Measurements from ENCODE around the gene NAMPT. TPM values are rescaled to one million over a fixed set of nuclear protein-coding genes. Genes with fewer than 3 reads are reported as not detected.

Gene NAMPT
- total and polyA plus RNA-seq, 2 donors (not counting 1 experiment from before 2014, with no cell fraction given): 57.7 to 155 TPM

DNA sequence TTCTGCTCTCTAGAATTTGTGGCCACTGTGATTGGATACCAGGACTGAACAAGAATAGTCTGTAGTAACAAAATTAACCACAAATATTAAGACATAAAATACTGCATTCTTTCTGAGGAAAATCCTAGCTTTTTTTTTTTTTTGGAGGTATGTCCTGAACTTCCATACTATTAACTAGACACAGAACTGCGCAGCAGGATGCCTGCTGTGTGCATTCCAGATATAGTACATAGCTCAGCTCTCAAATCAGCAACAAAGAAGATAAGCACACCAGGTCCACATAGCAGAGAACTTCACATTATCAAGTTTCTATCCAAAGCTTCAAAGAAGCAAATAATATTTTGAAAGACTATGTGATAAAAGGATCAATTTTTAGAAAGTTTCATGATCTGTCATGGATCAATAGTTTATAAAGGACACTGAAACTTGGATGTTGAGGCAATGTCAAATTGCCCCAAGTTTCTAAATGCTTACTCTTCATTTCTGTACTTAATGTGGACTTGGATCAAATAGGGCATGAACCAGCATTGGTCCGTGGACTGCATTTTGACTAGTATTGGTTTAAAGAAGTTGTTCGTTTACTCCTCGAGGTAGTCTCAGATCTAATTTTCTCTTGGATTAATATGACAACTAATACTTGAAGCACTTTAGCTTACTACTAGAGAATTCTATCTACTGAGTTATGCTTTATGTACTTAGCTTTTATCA, 15.4 kb downstream of the NAMPT start:
- no peaks in the 10 kb centered on the region for H3K9me3 ChIP-seq (ENCODE audit: control insufficient read depth, insufficient read depth, low read depth, low read length)
- H3K36me3 ChIP-seq (ENCODE audit: control insufficient read depth, insufficient read depth, low read length): no peaks in the 10 kb centered on the region
- H3K9ac ChIP-seq (ENCODE audit: insufficient read depth, low read length): no peak overlapping the region
- no peaks in the 10 kb centered on the region for H3K4me1 ChIP-seq (ENCODE audit: control insufficient read depth, extremely low read depth, insufficient read depth, low read length)
- no peak overlapping the region for H3K27ac ChIP-seq (ENCODE audit: insufficient read depth, low read length)
- no peak for DNase-seq (ENCODE audit: low read depth in 2 of 2)
- no peaks in the 10 kb centered on the region for H3K79me2 ChIP-seq (ENCODE audit: control insufficient read depth, insufficient read depth, low read length)
- no peak overlapping the region for H3K4me2 ChIP-seq (ENCODE audit: extremely low read depth, insufficient read depth, low read length)
- TF ChIP-seq, protein P1, sequence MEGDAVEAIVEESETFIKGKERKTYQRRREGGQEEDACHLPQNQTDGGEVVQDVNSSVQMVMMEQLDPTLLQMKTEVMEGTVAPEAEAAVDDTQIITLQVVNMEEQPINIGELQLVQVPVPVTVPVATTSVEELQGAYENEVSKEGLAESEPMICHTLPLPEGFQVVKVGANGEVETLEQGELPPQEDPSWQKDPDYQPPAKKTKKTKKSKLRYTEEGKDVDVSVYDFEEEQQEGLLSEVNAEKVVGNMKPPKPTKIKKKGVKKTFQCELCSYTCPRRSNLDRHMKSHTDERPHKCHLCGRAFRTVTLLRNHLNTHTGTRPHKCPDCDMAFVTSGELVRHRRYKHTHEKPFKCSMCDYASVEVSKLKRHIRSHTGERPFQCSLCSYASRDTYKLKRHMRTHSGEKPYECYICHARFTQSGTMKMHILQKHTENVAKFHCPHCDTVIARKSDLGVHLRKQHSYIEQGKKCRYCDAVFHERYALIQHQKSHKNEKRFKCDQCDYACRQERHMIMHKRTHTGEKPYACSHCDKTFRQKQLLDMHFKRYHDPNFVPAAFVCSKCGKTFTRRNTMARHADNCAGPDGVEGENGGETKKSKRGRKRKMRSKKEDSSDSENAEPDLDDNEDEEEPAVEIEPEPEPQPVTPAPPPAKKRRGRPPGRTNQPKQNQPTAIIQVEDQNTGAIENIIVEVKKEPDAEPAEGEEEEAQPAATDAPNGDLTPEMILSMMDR (conservative IDR thresholded peaks at IDR 0.05 in 1 of 2, IDR thresholded peaks at IDR 0.05 in 1 of 2; ENCODE audit: low read depth in 1 of 2, low read length in 2 of 2): no peak
- no peak for TF ChIP-seq EZH2 (IDR thresholded peaks at IDR 0.05; ENCODE audit: low read length, missing control alignments)
- no peaks in the 10 kb centered on the region for H3K27me3 ChIP-seq (ENCODE audit: control insufficient read depth, insufficient read depth, low read length)
- no peaks in the 10 kb centered on the region for H4K20me1 ChIP-seq (ENCODE audit: control insufficient read depth, extremely low read depth, insufficient read depth, low read length)
- H3K4me3 ChIP-seq (replicated peaks in 1 of 4; ENCODE audit: control extremely low read depth in 1 of 4, insufficient read depth in 1 of 4, low read depth in 3 of 4, low read length in 4 of 4): no peak overlapping the region
- no peak overlapping the region for H2AFZ ChIP-seq (ENCODE audit: low read length)

DNA sequence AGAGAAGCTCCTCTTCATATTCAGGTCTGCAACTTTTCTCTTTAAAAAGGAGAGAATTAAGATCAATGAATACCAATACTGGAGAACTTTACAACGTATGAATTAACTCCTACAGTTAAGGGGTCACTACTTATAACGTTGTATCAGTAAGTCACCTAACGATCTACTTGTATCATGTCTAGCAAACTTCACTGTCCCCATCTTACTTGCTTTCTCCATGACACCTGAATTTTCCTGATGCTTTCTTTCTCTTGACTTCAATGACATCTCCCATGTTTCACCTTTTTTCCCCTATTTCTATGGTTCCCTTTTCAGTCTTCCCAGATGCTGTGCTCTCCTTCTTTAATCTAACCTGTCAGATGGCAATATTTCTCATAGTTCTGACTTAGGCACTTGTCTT, 19.6 kb downstream of the NAMPT start:
- Histone ChIP-seq H2AFZ (ENCODE audit: low read length) (no peak overlapping the region), H3K79me2 (ENCODE audit: control insufficient read depth, insufficient read depth, low read length) (no peaks in the 10 kb centered on the region), H3K27ac (ENCODE audit: insufficient read depth, low read length) (no peak overlapping the region), H3K4me3 (replicated peaks in 1 of 4; ENCODE audit: control extremely low read depth in 1 of 4, insufficient read depth in 1 of 4, low read depth in 3 of 4, low read length in 4 of 4) (no peak overlapping the region), H3K9me3 (ENCODE audit: control insufficient read depth, insufficient read depth, low read depth, low read length) (no peaks in the 10 kb centered on the region), H3K9ac (ENCODE audit: insufficient read depth, low read length) (no peak overlapping the region), H3K27me3 (ENCODE audit: control insufficient read depth, insufficient read depth, low read length) (no peaks in the 10 kb centered on the region), H3K36me3 (ENCODE audit: control insufficient read depth, insufficient read depth, low read length) (no peaks in the 10 kb centered on the region), H3K4me2 (ENCODE audit: extremely low read depth, insufficient read depth, low read length) (no peak overlapping the region), H4K20me1 (ENCODE audit: control insufficient read depth, extremely low read depth, insufficient read depth, low read length) (no peaks in the 10 kb centered on the region), H3K4me1 (ENCODE audit: control insufficient read depth, extremely low read depth, insufficient read depth, low read length) (no peaks in the 10 kb centered on the region)
- no peak for DNase-seq (ENCODE audit: low read depth in 2 of 2)
- no peak for TF ChIP-seq EZH2 (IDR thresholded peaks at IDR 0.05; ENCODE audit: low read length, missing control alignments)
- TF ChIP-seq, protein P1 (conservative IDR thresholded peaks at IDR 0.05 in 1 of 2, IDR thresholded peaks at IDR 0.05 in 1 of 2; ENCODE audit: low read depth in 1 of 2, low read length in 2 of 2): no peak

DNA sequence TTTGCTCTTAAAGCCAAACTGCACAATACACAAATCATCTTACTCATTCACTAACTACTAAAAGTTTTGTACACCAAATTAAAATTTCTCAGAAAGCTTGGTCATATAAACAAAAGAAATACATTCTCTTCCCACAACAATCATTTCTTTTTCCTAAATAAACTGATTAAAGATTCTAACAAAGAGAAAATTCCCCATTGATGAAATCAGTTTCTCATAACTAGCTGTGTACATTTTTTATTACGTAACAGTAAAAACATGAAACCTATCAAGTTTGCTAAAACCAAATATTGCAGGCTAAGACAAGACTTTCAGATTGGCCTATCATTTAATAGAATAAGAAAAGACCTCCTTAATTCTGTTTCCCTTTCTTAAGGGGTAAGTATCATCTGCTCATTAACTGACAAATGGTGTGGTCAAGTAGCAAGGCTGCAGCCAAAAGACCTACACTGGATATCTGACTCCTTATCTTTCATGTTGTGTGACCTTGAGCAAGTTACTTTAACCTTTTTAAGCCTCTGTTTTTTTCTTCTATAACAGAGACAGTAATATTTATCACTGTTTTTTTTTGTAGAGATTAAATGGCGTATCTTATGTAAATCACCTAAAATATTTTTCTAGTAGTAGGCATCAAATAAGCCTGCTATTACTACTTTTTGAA, 22.4 kb downstream of the NAMPT start:
- Histone ChIP-seq H3K79me2 (ENCODE audit: control insufficient read depth, insufficient read depth, low read length) (no peaks in the 10 kb centered on the region), H3K36me3 (ENCODE audit: control insufficient read depth, insufficient read depth, low read length) (peaks cover 2% of the 10 kb centered on the region), H3K4me1 (ENCODE audit: control insufficient read depth, extremely low read depth, insufficient read depth, low read length) (no peaks in the 10 kb centered on the region), H3K4me3 (replicated peaks in 1 of 4; ENCODE audit: control extremely low read depth in 1 of 4, insufficient read depth in 1 of 4, low read depth in 3 of 4, low read length in 4 of 4) (no peak overlapping the region), H3K27me3 (ENCODE audit: control insufficient read depth, insufficient read depth, low read length) (no peaks in the 10 kb centered on the region), H3K4me2 (ENCODE audit: extremely low read depth, insufficient read depth, low read length) (no peak overlapping the region), H3K9ac (ENCODE audit: insufficient read depth, low read length) (no peak overlapping the region), H2AFZ (ENCODE audit: low read length) (no peak overlapping the region), H4K20me1 (ENCODE audit: control insufficient read depth, extremely low read depth, insufficient read depth, low read length) (no peaks in the 10 kb centered on the region), H3K27ac (ENCODE audit: insufficient read depth, low read length) (no peak overlapping the region), H3K9me3 (ENCODE audit: control insufficient read depth, insufficient read depth, low read depth, low read length) (no peaks in the 10 kb centered on the region)
- TF ChIP-seq, protein P1 (conservative IDR thresholded peaks at IDR 0.05 in 1 of 2, IDR thresholded peaks at IDR 0.05 in 1 of 2; ENCODE audit: low read depth in 1 of 2, low read length in 2 of 2): no peak
- TF ChIP-seq EZH2 (IDR thresholded peaks at IDR 0.05; ENCODE audit: low read length, missing control alignments): no peak
- DNase-seq (ENCODE audit: low read depth in 2 of 2): no peak

Data from fibroblast of lung (primary cell).